AML-193 (cell line): ENCODE measurements around the gene ZNF337.
"Not testable (repeated sequence)": the region's sequence is repeated elsewhere in the genome, so short reads cannot be mapped to it uniquely, and the experiment has no call there.

Source experiments
- DNase-seq, 2 experiments: peaks; one replicate each; lab custom pipeline; 2025; lab: John Stamatoyannopoulos, UW

ZNF337 gene

DNA sequence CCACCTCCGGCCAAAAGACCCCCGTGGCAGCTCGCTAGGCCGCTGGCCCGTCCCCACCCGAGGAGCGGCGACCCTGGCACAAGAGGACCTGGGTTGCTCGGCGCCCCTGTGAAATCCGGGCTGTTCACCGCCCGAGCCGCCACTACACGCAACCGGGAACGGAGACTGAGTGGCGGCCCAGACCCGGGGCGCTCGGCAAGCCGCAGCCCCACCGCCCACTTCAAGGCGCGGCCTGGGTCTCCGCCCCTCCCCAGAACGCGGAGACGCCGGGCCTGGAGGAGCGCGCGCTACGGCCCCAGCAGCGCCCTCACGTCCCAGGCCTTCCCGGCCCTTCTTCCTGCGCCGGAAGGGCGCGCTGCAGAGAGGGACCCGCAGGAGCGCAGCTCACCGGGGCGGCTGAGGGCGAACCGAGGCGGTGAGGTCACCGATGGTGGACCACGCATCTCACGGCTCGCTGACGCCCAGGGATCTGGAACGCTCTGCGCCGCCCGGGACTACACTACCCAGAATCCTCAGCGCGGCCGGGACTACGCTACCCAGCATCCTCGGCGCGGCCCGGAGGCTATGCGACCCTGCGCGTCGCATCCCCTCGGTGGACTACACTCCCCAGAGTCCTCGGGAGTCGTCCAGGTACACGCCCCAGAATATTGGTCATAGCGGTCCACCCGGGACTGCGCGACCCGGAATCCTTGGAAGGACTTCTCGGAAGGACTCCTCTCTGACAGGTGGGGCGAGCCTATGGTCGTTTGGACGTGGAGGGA is at the start of gene ZNF337:
TSS of gene ZNF337 (minus strand) at position 483 of the 761 bp plus-strand sequence. CDS start 10,436 bp downstream, outside the sequence.
- DNase-seq: peak; percentile 85 to 87

GRCh38 chr20:25745738-25746137 is 49.1 kb upstream of the ZNF337 start:
- DNase-seq: no peak

DNA sequence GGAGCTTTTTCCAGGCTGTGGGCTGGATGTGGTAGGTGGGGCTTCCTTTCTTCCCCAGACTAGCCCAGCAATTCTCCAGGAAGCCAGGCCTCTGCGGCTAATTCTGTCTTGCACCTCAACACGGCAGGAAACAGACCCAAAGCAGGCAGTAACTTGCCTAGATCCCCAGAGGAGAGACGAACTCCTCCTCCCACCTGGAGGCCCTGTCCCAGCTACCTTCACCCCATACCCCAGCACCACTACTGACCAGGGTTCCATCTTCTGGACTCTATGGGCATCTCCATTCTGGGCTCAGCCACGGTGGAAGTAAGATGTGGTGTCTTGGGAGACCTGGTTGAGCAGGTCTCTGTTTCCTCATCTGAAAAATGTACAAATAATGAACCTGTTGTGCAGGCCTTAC is 48.4 kb upstream of the ZNF337 start:
- DNase-seq: no peak

DNA sequence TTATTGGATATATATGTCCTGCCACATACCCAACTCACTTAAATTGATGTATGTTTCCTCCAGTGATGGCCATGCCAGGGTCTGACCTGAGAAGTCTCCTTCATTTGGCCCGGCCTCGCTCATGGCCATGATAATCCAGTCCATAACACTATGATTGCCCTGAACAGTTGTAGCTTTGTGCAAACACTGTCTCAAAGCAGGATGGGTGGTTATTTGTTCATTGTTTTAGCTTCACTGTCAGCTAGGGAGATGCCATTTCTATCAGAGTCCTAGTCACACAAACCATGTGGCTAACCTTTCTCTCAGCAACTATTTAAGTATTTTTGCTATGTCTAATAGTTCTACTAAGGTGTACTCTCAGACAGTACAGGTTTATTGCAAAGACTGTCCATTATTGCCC is 47.6 kb upstream of the ZNF337 start:
- no peak for DNase-seq

DNA sequence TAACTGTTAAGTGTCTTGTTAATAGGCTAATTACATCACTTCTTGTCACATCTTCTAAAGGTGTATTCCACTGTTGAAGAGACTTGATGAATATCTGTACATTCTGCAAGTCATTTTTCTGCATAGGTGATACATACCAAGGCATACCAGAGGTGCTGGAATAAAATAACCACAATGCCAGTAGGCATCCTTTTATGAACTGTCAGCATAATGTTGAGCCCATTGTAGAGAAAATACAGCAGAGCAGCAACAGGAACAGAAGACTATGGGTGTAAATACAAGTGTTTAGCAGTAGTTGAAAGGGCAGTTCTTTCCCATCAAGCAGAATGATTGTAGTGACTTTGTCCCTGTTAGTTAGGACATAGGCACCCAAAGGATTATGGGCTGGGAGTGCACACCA is 44.4 kb upstream of the ZNF337 start:
- DNase-seq: no peak

DNA sequence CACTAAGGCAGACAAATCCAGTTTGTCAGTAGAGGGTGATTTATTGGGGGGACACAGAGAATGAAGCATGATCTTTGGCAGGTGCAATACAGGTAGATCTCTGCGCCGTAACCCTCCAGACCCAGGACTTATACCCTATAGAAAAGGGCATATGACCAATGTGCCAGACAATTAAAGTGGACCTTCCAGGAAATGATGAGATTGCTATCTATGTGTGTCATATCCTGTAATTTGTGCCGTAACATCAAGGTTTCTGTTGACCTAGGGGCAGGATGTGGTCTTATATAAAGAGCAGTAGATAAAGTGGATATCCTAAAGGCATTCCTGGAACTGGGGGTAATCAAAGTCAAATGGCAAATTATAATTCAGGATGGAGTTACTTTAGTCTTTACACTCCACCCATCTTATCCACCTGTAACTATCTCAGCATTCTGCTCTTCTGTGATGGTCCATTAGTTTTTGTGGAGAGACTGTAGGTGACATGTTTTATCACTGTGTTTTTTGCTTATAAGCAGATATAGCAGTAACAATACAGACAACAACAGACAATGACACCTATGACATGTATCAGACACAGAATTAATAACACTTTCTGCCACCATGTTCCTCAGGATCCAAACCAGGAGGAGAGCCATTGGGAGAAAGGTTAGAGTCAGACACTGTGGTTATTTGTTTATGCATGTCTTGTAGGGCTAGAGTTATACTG is 43.1 kb upstream of the ZNF337 start:
- no peak for DNase-seq

DNA sequence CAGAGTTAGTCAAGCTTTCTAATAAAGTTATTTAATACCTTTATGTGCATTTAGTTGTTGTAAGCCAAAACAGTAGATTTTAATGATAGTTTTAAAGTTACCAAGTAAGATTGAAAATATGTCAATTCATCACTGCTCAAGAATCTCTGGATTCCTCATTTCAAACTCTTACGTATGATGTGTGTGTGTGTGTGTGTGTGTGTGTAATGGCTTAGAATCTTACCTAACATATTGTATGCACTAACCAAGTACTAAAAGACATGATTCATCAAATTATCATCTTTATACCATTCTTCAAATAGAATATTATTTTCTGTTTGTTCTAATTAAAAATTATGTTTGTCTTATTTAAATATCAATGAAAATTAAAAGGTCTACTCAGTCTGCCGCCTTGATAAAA is 41.5 kb upstream of the ZNF337 start:
- no peak for DNase-seq

DNA sequence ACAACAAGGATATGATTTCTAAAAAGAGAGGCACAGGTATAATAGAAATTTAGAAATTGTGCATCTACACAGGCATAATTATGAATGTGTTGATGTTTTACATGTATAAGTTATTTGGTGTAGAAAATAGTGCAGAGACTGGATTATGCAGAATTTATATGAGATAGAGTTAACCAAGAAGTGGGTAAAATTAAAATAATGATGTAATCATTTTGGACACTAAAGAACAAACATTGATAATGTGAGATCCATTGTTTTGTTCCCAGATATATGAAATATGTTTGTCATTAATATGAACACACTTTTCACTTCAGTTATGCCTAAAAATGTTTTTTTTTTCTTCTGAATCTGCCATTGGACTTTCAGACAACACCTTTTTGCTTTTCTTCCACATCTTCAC is 37.2 kb upstream of the ZNF337 start:
- no peak for DNase-seq

- no peak for DNase-seq
Observed at GRCh38 chr20:25730862-25731261, 34.2 kb upstream of the ZNF337 start.

- no peak for DNase-seq
Observed at GRCh38 chr20:25726357-25726756, 29.7 kb upstream of the ZNF337 start.

DNA sequence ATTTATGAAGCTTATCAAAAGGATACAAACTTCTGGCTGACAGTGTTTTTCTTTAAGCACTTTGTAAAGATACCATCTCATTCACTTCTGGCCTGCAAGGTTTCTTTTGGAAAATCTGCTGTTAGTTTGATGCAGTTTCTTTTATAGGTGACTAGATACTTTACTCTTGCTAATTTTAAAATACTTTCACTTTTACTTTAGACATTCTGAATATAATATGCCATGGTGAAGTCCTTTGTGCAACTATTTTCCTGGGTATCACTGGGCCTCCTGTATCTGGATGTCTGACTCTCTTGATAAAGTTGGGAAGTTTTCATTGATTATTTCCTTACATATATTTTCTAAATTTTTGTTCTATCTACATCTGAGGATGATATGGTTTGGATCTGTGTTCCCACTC is 29.0 kb upstream of the ZNF337 start:
- DNase-seq: no peak

GRCh38 chr20:25723975-25724374 is 27.3 kb upstream of the ZNF337 start:
- no peak for DNase-seq

DNA sequence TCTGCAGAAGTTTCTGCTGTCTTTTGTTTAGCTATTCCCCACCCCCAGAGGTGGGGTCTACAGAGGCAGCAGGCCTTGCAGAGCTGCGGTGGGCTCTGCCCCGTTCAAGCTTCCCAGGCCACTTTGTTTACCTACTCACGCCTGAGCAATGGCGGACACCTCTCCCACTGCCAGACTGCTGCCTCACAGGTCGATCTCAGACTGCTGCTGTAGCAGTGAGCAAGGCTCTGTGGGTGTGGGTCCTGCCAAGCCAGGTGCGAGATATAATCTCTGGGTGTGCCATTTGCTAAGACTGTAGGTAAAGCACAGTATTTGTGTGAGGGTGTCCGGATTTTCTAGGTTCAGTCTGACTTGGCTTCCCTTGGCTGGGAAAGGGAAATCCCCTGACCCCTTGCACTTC is 23.6 kb upstream of the ZNF337 start:
- DNase-seq: no peak

GRCh38 chr20:25718896-25719809 is 22.5 kb upstream of the ZNF337 start:
- not testable (repeated sequence) for DNase-seq

DNA sequence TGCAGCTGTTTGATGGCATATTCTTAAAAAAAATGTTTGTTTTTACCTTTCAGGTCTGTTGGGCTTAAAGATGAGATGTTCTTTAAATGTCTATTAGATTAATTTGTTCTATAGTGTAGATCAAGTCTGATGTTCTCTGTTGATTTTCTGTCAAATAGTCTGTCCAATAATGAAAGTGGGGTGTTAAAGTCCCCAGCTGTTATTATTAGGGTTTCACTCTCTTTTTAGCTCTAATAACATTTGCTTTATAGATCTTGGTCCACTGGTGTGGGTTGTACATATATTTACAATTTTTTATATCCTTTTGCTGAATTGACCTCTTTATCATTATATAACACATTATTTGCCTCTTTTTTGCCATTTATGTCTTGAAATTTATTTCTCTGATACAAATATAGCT is 11.0 kb upstream of the ZNF337 start:
- DNase-seq: no peak

DNA sequence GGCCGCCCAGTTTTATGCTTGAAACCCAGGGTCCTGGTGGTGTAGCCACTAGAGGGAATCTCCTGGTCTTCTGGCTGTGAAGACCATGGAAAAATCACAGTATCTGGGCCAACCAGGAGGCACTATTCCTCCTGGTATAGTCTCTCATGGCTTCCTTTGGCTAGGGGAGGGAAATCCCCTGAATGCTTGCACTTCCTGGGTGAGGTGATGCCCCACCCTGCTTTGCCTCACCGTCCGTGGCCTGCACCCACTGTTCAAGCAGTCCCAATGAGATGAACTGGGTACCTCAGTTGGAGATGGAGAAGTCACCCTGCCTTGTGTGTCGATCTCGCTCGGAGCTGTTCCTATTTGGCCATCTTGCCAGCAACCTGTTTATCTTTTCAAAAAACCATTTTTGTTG is 10.1 kb upstream of the ZNF337 start:
- DNase-seq: no peak

DNA sequence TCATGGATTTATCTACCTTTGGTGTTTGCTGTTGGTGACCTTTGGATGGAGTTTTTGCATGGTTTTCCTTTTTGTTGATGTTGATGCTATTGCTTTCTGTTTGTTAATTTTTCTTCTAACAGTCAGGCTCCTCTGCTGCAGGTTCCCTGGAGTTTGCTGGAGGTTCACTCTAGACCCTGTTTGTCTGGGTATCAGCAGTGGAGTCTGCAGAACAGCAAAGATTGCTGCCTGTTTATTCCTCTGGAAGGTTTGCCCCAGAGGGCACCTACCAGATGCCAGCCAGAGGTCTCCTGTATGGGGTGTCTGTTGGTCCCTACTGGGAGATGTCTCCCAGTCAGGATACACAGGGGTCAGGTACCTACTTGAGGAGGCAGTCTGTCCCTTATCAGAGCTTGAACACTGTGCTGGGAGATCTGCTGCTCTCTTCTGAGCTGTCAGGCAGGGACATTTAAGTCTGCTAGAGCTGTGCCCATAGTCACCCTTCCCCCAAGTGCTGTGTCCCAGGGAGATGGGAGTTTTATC is 9.2 kb upstream of the ZNF337 start:
- no peak for DNase-seq

GRCh38 chr20:25704303-25704702 is 7.7 kb upstream of the ZNF337 start:
- not testable (repeated sequence) for DNase-seq

- not testable (repeated sequence) for DNase-seq
Observed at GRCh38 chr20:25700835-25701234, 4.2 kb upstream of the ZNF337 start.

DNA sequence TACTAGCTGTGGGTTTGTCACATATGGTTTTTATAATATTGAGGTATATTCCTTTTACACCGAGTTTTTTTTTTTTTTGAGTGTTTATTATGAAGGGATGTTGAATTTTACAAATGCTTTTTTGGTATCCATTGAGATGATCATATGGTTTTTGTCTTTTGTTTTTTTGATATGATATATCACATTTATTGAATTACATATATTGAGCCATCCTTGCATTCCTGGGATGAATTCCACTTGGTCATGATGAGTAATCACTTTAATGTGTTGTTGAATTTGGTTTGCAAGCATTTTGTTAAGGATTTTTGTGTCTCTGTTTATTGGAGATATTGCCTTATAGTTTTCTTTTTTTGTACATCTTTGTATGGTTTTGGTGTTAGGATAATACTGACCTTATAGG is 3.3 kb upstream of the ZNF337 start:
- no peak for DNase-seq

DNA sequence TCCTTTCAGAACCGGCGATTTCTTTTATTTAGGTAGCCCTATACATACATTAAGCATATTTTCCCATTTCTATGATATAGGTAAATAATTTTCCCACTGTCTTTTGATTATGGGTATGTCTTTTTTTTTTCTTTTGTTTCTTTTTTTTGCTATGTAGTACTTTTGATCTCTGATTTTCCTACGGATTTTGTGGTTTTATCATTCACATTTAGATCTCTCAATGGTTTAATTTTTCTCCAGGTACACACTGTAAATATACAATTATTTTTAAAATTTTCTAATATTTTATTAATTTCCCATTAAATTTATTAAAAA is 436 bp upstream of the ZNF337 start:
- no peak for DNase-seq
